Spleen (tissue), 11 donors: ENCODE results near the gene NYAP2. TPM values are rescaled to one million over a fixed set of nuclear protein-coding genes. Genes with fewer than 3 reads are reported as not detected.

Experiments used
- DNase-seq: peaks from one replicate; pipeline ENCODE4 v3.0.0-alpha.2; 2020
- H3K27ac ChIP-seq, 8 donors: fragments of 200-600 bp; sonication (generic) in 7 of 8; 1 replicate in 4 of 8; 2 replicates in 4 of 8; pipeline versions ENCODE4 v1.5.0 to v1.8.0; 2016 to 2021; ENCODE audit warnings: inconsistent platforms in 4 of 8, mild to moderate bottlenecking in 4 of 8, moderate library complexity in 1 of 8
- H3K27me3 ChIP-seq, 7 donors: fragments of 200-600 bp; sonication (generic) in 6 of 7; replicated peaks in 1 of 7; 1 replicate in 4 of 7; 2 replicates in 3 of 7; pipeline versions ENCODE4 v1.5.0 to v1.8.0; 2016 to 2021; ENCODE audit warnings: inconsistent platforms in 3 of 7, mild to moderate bottlenecking in 1 of 7
- H3K36me3 ChIP-seq, 6 donors: fragments of 200-600 bp; sonication (generic) in 5 of 6; 1 replicate in 4 of 6; 2 replicates in 2 of 6; pipeline versions ENCODE4 v1.5.0 to v1.8.0; 2016 to 2021; ENCODE audit warnings: inconsistent platforms in 2 of 6
- H3K4me1 ChIP-seq, 6 donors: fragments of 200-600 bp; sonication (generic) in 5 of 6; 1 replicate in 3 of 6; 2 replicates in 3 of 6; pipeline versions ENCODE4 v1.5.0 to v1.8.0; 2016 to 2021; ENCODE audit warnings: inconsistent platforms in 3 of 6
- H3K4me3 ChIP-seq, 8 donors: fragments of 200-600 bp; sonication (generic) in 7 of 8; 1 replicate in 4 of 8; 2 replicates in 4 of 8; pipeline versions ENCODE4 v1.5.0 to v1.8.0; 2016 to 2021; ENCODE audit warnings: inconsistent platforms in 4 of 8, mild to moderate bottlenecking in 4 of 8, moderate library complexity in 2 of 8
- H3K9me3 ChIP-seq, 8 donors: fragments of 200-600 bp; sonication (generic) in 7 of 8; 1 replicate in 4 of 8; 2 replicates in 4 of 8; pipeline versions ENCODE4 v1.5.0 to v1.8.0; 2016 to 2021; ENCODE audit warnings: inconsistent platforms in 4 of 8
- CTCF ChIP-seq, 11 experiments: fragments of 200-600 bp in 7 of 11; fragments of 450-650 bp in 4 of 11; sonication (generic) in 4 of 11; IDR thresholded peaks in 8 of 11; conservative IDR thresholded peaks in 3 of 11; 1 replicate in 7 of 11; 2 replicates in 4 of 11; pipeline versions ENCODE4 v1.4.0 to v1.8.0; 2016 to 2021; ENCODE audit warnings: antibody characterized with exemption in 11 of 11, inconsistent platforms in 4 of 11, mild to moderate bottlenecking in 1 of 11
- POLR2A ChIP-seq, 3 donors: fragments of 450-650 bp; IDR thresholded peaks; one replicate each; pipeline ENCODE4 v1.5.1; 2017; ENCODE audit warnings: antibody characterized with exemption in 3 of 3, mild to moderate bottlenecking in 1 of 3
- POLR2AphosphoS5 ChIP-seq, 3 donors: sonication (generic); formaldehyde crosslinking; IDR thresholded peaks; one replicate each; pipeline ENCODE4 v1.5.1; 2017; ENCODE audit warnings: antibody characterized with exemption in 3 of 3
- WGBS, 5 donors: extraction: QIAGEN DNeasy Blood & Tissue Kit in 3 of 5; methylation state at CpG; one replicate each; pipeline versions ENCODE4 v1.1.5 to v1.1.7; 2013 to 2018; 5-methylcytosine and 5-hydroxymethylcytosine counted together
- intact Hi-C: fragments of 100-400 bp; cut with DNase I; formaldehyde crosslinking; loops from one replicate; pipeline ENCODE4 v1.15.0; 2023; ENCODE audit warnings: low total_unique reads
- polyA plus RNA-seq, 3 donors: library from polyadenylated mRNA; stranded (reverse); fragments of 200-250 nt; gene quantifications; one replicate each; pipeline ENCODE4 v1.2.1, GENCODE V29; 2013
- total RNA-seq, 7 donors: library from RNA; depleted of rRNA in 3 of 7; stranded (reverse); fragments of >200 nt in 3 of 7; fragmentation: NEBNext Ultra II Directional in 4 of 7; extraction: Animal tissue kit (Norgen Biotek cat#: 25700) in 4 of 7; gene quantifications; one replicate each; pipeline versions ENCODE4 v1.1.0 to v1.2.1, GENCODE V29; 2016 to 2021
- donor health status: healthy with polysubstance abuse.
- donor health status: DM: no; HTN: no; CAD: no; lungs with moderate emphysema.
- donor health status: DM: no; HTN: no; CAD: no.
- donor health status: Bipolar disorder and iron deficiency.
- donor health status: healthy.
- donor health status: DM: no; HTN: no; CAD: no.
- donor health status: DM: yes; HTN: yes; CAD: no.

The NYAP2 gene
- total and polyA plus RNA-seq, 10 donors, result 0.06 to 0.33 (median 0.16) TPM; not detected in 1

- no peak for DNase-seq
- TF ChIP-seq POLR2A (IDR thresholded peaks at IDR 0.05), result no peak
- no peak for TF ChIP-seq POLR2AphosphoS5 (IDR thresholded peaks at IDR 0.05)
- no peak for TF ChIP-seq CTCF (IDR thresholded peaks at IDR 0.05 in 8 of 11, conservative IDR thresholded peaks at IDR 0.05 in 3 of 11)
- H3K9me3 ChIP-seq, result no peaks in the 10 kb centered on the region
Measured at GRCh38 chr2:225637259-225637658, 237.7 kb downstream of the NYAP2 start.

GRCh38 chr2:225640550-225640949 is 241.0 kb downstream of the NYAP2 start:
- Histone ChIP-seq H3K4me3 (no peak overlapping the region), H3K4me1 (no peaks in the 10 kb centered on the region), H3K9me3 (peaks cover 0 to 3% (median 0%) of the 10 kb centered on the region in 8 donors), H3K27me3 (no peaks in the 10 kb centered on the region), H3K36me3 (no peaks in the 10 kb centered on the region), H3K27ac (no peak overlapping the region)
- intact Hi-C loops, result no loop called here
- DNase-seq, result no peak
- 83 to 94% (median 91%) methylated on average over 3 of the region's 3 CpGs for WGBS, 5 donors
- TF ChIP-seq CTCF (IDR thresholded peaks at IDR 0.05 in 8 of 11, conservative IDR thresholded peaks at IDR 0.05 in 3 of 11) (no peak), POLR2A (IDR thresholded peaks at IDR 0.05) (no peak), POLR2AphosphoS5 (IDR thresholded peaks at IDR 0.05) (no peak)

More at GRCh38 chr2:225637259-225637658, 237.7 kb downstream of the NYAP2 start:
- Histone ChIP-seq H3K27me3 (no peaks in the 10 kb centered on the region), H3K4me3 (no peak overlapping the region), H3K27ac (no peak overlapping the region), H3K36me3 (no peaks in the 10 kb centered on the region), H3K4me1 (no peaks in the 10 kb centered on the region)
- intact Hi-C loops, result no loop called here
- 26 to 44% (median 34%) methylated on average over 6 to 7 of the region's 7 CpGs for WGBS, 5 donors

GRCh38 chr2:225649274-225649673 is 249.8 kb downstream of the NYAP2 start:
- Histone ChIP-seq H3K4me3 (no peak overlapping the region), H3K27ac (no peak overlapping the region), H3K4me1 (no peaks in the 10 kb centered on the region), H3K36me3 (no peaks in the 10 kb centered on the region), H3K9me3 (peaks cover 0 to 3% (median 0%) of the 10 kb centered on the region in 8 donors), H3K27me3 (peaks cover 0 to 7% (median 0%) of the 10 kb centered on the region in 7 donors)
- intact Hi-C loops, result no loop called here
- no peak for DNase-seq
- WGBS, 5 donors, result 65 to 72% (median 67%) methylated on average over 4 of the region's 4 CpGs
- TF ChIP-seq POLR2A (IDR thresholded peaks at IDR 0.05), result no peak
- no peak for TF ChIP-seq CTCF (IDR thresholded peaks at IDR 0.05 in 8 of 11, conservative IDR thresholded peaks at IDR 0.05 in 3 of 11)
- no peak for TF ChIP-seq POLR2AphosphoS5 (IDR thresholded peaks at IDR 0.05)

GRCh38 chr2:225650041-225650440 is 250.5 kb downstream of the NYAP2 start:
- no peak for TF ChIP-seq POLR2A (IDR thresholded peaks at IDR 0.05)
- TF ChIP-seq CTCF (IDR thresholded peaks at IDR 0.05 in 8 of 11, conservative IDR thresholded peaks at IDR 0.05 in 3 of 11), result no peak
- TF ChIP-seq POLR2AphosphoS5 (IDR thresholded peaks at IDR 0.05), result no peak
- Histone ChIP-seq H3K4me1 (no peaks in the 10 kb centered on the region), H3K27ac (no peak overlapping the region), H3K27me3 (peaks cover 0 to 7% (median 0%) of the 10 kb centered on the region in 7 donors), H3K36me3 (no peaks in the 10 kb centered on the region), H3K9me3 (no peaks in the 10 kb centered on the region), H3K4me3 (no peak overlapping the region)
- 88 to 92% (median 90%) methylated on average over 8 of the region's 8 CpGs for WGBS, 5 donors
- DNase-seq, result no peak
- intact Hi-C loops, result no loop called here
